Measurements from ENCODE around the gene SGO2. TPM values are rescaled to one million over a fixed set of nuclear protein-coding genes. Genes with fewer than 3 reads are reported as not detected.
A peak's percentile ranks its signal among the peaks of the same experiment; 100 is the strongest.

Gene SGO2, protein sequence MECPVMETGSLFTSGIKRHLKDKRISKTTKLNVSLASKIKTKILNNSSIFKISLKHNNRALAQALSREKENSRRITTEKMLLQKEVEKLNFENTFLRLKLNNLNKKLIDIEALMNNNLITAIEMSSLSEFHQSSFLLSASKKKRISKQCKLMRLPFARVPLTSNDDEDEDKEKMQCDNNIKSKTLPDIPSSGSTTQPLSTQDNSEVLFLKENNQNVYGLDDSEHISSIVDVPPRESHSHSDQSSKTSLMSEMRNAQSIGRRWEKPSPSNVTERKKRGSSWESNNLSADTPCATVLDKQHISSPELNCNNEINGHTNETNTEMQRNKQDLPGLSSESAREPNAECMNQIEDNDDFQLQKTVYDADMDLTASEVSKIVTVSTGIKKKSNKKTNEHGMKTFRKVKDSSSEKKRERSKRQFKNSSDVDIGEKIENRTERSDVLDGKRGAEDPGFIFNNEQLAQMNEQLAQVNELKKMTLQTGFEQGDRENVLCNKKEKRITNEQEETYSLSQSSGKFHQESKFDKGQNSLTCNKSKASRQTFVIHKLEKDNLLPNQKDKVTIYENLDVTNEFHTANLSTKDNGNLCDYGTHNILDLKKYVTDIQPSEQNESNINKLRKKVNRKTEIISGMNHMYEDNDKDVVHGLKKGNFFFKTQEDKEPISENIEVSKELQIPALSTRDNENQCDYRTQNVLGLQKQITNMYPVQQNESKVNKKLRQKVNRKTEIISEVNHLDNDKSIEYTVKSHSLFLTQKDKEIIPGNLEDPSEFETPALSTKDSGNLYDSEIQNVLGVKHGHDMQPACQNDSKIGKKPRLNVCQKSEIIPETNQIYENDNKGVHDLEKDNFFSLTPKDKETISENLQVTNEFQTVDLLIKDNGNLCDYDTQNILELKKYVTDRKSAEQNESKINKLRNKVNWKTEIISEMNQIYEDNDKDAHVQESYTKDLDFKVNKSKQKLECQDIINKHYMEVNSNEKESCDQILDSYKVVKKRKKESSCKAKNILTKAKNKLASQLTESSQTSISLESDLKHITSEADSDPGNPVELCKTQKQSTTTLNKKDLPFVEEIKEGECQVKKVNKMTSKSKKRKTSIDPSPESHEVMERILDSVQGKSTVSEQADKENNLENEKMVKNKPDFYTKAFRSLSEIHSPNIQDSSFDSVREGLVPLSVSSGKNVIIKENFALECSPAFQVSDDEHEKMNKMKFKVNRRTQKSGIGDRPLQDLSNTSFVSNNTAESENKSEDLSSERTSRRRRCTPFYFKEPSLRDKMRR
- total RNA-seq = 4.8 TPM

DNA sequence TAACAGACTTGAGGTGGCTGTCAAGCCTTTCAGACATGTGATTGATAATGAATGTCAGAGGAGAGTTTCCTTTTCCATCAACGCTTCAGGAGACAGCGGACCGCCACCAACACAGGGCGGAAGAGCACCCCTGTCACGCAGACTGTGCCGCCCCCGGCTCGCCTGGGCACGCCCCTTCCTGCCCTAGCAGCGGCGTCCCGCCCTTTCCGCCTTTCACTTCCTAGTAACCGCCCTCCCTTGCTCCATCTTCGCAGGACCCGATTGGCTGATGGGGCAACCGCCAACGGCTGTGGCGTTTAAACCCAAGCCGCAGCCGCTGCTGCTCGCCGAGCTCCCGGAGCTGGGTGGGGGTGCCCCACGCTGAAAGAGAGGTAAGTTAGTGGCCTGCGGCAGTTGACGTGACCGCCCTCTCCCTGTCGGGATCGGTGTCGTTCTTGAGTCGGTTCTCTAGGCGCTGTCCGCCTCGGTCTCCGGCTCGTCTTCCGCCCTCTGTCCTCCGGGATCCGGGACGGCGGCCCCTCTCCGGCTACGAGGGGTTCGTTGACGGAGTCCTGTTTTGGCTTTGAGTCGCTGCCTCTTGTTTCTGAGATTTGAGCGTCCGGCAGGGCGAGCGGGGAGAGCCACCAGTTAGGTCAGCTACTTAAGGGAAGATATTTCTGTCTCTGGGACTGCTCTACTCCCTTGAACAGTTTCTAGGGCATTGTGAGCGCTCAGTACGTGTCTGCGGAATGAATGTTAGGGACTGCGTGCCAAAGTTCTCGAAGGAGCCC lies at the start of gene SGO2:
TSS of gene SGO2 (plus strand) at position 326 of the 770 bp plus-strand sequence. CDS start 6,769 bp downstream, outside the sequence.
- DNase-seq = peak; percentile 95

DNA sequence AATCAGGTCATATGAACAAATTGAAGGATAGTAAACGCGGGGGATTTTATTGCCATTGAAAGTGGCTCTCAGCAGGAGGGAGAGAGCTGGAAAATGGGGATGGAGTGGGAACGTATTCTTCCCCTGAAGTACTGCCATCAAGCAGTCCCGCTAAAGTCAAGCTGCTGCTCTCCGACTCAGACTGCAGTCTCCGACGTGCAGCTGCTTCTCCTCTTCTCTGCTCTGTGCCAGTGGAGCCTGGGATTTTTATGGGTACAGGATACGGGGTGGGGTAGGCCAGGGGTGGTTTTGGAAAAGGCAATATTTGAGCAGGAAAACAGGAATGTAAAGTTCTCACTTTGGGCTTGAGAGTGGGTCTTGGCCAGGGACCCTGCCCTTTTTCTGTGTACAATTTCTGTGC lies 49.2 kb upstream of the SGO2 start:
- no peak for DNase-seq

DNA sequence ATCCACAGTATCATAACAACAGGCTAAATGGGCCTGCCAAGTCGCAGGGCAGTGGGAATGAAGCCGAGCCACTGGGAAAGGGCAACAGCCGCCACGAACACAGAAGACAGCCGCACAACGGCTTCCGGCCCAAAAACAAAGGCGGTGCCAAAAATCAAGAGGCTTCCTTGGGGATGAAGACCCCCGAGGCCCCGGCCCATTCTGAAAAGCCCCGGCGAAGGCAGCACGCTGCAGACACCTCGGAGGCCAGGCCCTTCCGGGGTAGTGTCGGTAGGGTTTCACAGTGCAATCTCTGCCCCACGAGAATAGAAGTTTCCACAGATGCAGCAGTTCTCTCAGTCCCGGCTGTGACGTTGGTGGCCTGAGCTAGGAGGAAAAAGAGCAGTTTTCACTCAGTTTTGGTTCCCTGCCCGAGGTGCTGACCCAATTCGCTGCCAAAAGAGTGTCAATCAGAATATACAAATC lies 48.3 kb upstream of the SGO2 start:
- DNase-seq = peak; percentile 43

DNA sequence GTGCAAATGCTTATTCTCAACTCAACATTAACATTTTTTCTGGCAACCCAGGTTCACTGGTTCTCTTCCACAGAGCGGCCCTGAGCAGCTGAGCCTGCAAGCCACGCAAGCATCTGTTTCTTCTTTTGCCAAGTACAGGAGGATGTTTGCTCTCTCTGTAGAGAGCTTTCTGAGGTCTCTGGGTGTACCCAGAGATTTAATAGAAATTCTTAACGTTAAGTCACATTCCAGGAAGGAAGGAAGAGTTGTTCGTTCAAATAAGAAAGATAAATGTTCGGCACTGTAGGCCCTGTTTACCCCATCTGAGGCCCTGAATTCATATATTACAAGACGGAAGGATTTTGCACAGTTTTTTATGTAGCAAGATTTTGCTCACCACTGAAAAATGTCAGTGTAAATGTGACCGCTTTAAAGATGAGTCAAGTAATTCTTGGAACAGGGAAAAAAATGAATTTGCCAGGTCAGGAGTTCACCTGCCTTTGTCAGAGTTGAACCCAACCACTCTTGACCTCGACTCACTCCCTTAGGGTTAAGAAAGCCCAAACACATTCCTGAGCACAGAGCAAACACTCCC lies 46.2 kb upstream of the SGO2 start:
- no peak for DNase-seq

DNA sequence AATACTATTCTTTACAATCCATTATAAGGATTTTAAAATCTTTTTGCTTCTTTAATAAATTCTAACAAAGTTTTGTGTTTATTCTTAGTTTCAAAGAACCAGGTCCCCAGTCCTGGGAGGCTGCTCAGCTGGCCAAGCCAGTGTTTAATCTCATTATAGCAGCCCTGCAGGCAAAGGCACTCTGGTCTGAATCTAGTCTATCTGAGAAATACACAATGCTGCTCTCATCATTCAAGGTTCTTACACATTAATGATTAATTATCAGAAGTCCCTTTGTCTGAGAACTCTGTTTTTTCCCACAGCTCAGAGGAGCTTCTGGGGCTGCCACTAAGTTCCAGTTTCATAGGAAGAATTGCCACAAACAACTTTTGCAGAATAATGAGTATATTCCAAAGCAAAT lies 43.8 kb upstream of the SGO2 start:
- DNase-seq = no peak

DNA sequence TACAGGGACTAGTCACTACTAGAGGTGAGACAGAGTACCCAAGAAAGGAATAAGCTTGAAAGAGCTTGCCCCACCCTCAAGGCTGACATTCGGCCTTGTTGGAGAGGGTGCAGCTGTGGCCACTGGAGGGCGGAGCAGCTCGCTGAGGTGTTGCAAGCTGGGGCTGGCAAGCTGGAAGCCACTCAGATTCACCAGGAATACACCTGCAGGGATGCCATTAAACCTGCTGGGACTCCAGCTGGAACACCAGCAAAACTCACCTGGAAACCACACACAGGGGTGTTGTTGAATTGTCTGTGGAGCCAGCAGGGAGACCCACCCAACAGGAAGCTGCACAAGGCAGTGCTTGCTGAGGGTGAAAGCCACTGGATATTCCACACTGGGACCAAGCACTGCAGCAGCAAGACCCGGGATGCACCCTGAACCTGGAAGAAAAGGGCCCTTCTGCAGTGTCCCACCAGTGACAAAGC lies 42.2 kb upstream of the SGO2 start:
- DNase-seq = no peak

DNA sequence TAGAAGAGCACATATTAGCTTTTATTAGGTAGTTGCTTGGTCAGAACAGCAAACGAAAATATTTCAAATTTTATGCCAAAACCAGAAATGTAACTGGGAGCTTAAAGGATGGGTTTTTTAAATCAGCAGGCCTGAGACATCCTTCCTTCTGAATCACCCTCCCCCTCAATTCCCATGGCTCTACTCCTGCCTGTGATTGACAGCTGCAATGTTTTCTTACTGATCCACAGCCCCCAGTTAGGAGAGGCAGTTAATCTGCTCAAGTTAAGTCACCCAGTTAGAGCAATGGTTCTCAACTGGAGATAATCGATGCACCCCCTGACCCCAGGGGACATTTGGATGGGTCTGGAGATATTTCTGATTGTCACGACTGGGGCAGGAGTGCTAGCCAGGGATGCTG lies 41.1 kb upstream of the SGO2 start:
- no peak for DNase-seq

DNA sequence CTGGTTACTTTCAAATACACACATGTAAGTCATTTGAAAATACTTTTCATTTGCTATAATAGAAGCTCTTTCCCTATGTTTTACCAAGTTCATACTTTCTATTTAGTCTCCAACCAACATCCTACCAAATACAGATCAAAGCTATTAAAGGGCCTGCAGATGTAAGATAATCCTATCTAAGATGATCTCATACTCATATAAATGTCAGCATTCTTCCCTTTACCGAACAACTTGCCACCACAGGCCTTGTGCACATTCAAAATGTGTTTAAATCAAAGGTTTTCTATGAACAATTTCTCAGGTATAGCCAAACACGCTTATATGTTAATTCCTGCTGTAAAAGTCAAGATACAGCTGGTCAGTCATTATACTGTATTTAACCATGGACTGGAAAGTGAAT lies 39.5 kb upstream of the SGO2 start:
- no peak for DNase-seq

DNA sequence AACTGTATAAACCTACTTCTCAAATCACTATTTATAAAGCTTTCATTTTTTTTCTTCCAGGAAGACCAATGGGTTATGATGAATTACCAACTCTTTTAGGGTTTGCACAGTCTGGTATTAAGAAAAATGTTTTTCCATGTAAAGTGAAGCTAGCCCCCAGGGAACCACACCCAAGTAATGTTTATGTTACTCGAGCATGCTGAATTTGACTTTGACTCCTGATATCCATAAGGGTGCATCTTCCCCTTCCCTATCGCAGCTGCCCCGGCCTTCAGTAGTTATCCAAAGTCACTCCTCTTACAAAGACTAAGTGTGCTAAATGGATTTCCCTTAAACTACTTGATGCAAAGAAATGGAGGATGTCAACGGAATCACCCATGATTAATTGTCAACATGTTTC lies 37.8 kb upstream of the SGO2 start:
- no peak for DNase-seq

DNA sequence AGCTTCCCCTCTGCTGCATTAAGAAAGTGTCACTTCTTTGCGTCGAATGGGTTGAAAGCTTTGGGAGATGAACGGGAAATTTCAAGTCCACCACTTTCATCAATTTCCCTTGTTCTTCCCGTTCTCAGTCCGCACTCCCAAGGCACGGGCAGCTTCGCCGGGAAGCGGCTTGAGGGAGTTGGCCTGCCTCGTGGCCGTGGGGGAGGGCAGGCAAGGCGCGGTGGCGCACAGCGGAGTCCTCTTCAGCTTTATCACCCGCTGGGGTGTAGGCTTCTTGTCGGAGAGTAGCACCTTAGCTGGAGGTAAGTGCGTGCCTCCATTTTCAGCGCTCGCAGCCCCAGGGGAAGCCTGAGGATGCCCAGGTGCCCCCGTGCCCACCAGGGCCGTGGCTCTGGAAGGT lies 36.0 kb upstream of the SGO2 start:
- DNase-seq = no peak

DNA sequence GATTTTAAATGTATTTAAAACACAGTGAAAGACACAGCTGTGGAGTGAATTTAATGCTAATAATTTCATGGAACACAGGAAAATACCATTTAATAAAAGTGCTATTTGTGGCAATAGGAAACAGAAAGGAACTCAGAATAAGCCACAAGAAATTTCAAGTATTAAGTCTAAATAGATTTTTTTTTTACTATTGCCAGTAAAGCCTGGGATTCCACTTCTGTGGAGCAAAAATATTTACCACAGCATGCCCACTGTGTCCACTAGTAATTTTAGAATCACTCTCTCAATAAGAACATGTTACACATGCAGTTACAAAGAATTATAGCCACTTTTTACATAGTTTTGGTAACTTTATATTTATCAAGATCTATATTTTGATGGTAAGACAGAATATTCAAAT lies 33.4 kb upstream of the SGO2 start:
- DNase-seq = no peak

DNA sequence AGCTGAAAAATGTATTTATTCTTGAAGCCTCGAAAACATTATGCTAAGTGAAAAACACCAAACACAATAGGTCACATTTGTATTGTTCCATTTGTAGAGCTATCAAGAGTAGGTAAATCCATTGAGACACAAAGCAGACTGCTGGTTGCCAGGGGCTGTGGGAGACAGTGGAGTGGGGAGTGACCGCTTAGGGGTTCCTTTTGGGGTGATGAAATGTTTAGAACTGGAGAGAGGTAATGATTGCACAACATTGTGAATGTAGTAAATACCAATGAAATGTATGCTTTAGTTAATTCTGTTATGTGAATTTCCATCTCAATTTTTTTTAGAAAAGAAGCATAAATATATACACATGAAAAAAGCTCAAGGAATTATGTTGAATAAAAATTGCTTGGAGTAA lies 32.0 kb upstream of the SGO2 start:
- no peak for DNase-seq

DNA sequence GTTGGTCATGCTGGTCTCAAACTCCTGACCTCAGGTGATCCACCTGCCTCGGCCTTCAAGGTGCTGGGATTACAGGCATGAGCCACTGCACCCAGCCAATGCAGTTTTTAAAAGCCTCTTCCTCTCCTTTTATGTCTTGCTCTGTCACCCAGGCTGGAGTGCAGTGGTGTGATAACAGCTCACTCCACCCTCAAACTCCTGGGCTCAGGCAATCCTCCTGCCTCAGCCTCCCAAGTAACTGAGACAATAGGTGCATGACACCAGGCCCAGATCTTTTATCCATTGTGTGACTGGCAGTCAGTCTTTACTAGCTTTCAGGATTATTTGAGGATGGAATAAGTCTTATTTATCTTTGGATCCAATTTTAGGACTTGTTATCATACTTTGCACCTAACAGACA lies 29.3 kb upstream of the SGO2 start:
- DNase-seq = no peak

DNA sequence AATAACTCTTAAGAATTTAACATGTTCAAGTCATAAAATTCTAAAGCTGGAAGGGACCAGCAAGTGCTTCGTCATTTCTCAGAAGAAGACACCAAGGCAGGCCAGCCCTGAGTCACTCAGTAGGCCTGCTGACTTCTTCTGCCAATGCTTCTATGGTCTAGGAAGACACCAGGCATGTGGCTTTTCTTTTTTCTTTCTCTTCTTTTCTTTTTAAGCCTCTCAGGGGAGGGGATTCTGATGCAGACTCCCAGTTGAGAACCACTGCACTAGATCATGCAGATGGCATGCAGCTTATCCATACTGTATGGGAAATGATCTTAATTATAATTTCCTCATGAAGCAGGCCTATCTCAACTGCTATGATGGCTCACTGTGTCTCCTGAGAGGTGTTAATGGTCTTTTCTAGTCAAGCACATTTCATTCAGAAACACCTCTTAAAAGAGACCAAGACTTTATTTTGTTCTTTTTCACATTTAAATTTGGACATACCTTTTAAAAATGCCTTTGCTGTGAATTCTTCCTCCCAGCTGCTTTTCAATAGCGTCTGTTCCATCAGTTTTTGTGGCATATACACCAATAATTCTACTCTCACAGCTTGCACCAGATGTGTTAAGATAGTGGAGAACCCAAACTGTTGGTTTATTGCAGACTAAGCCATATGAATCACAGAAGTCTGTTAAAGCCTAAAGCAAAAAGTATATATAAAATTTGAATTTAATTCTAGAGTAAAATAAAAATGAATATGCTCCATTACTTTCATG lies 27.4 kb upstream of the SGO2 start:
- DNase-seq = no peak

DNA sequence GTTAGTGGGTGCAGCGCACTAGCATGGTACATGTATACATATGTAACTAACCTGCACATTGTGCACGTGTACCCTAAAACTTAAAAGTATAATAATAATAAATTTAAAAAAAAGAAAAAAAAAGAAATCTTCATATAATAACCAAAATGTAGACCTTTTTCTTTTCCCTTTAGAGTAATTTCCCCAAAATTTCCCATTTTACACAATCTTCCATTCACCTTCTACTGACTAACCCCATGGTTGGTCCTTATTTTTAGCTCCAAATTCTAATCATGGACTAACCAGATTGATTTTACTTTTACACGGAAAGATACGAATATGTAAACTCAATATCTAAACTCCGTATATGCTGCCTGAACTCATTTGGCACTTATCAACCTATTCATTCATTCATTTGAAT lies 23.8 kb upstream of the SGO2 start:
- DNase-seq = no peak

DNA sequence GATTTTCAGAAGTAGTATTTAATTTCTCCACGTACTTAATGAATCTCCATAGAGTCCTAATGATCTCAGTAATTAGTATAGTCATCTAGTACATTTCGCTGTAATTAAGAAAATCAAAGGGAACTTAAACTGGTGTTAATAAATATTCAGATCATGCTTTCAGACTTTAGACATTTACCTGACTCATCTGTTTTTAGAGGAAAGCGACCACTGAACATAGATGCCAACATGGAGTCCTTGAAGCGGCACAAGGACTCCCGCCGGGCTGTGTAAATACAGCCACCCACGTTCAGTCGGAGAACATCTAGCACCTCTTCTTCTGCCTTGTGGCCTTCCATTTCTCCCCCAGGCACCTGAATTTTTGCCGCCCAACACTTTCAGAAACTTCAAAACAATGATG lies 19.3 kb upstream of the SGO2 start:
- DNase-seq = no peak

DNA sequence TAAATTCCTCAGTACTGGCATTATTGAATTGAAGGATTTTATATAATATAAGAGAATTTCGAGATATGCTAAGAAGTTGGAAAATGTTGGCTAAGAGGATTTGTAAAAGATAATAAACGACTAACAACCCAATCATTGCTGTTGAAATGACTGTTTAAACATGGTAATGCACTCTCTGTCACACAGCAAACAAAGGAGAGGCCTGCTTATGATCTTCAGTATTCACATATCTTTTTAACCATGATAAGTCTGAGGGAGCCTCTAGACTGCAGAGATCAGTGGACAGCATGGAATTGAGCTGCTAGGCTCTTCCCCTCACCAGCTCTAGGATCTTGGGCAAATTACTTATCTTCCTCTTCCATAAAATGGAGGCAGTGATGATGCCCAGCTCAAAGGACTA lies 18.8 kb upstream of the SGO2 start:
- no peak for DNase-seq

DNA sequence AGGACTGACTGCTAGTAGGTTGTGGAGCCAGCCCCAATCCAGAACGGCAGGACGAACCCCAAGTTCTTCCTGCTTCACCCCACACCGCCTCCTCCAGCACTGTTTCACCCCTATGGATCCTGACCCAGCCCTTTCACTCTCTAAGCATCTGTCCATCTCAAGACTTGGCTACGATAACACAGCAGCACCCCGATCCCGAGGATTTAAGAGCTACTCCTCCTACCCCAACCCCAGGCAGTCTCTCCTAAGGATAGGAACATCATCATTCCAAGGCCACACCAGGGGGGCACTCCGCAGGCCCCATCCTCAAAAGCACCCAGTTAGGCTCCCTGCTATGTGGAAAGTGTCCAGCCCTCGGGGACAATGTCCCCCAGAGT lies 16.8 kb upstream of the SGO2 start:
- no peak for DNase-seq

DNA sequence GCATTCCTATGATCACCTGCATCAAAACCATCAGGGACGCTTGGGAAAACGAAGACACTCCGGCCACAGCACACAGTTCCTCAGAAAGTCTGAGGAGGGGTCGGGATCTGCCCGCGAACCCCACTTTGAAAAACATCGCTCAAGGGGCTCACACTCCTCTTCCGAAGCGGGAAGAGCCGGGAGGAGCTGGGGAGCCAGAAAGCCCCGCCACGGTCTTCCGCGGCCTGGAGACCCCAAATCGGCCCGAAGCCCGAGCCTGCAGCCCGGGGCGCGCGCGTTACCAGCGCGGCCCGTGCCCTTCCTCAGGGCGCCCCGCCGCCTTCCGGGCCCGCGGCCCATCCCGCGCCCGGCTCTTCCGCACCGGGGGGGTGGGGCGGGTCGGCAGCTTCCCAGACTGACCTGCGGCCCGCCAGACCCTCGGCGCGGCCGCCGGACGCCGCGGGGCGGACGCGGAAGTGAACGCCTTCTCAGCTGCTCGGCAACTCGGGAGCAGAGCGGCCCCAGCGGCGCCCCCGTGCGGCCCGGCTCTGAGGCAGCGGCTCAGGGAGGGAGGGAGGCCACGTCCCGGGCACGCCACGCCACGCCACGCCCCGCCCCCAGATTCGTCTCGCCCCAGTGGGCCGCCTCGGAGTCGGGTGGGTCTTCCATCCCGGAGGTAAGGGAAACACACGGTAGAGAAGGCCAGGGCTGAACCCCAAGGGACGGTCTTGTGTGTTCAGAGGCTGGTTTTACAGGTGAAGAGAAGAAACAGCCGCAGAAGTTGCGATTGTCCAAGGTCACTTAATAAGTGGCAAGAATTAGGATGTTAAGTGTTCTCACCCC lies 16.2 kb upstream of the SGO2 start, which contains the start of gene KCTD18:
TSS of gene KCTD18 (minus strand) at position 457 of the 822 bp plus-strand sequence. CDS start 3,052 bp downstream, outside the sequence.
- peak; percentile 87 for DNase-seq

DNA sequence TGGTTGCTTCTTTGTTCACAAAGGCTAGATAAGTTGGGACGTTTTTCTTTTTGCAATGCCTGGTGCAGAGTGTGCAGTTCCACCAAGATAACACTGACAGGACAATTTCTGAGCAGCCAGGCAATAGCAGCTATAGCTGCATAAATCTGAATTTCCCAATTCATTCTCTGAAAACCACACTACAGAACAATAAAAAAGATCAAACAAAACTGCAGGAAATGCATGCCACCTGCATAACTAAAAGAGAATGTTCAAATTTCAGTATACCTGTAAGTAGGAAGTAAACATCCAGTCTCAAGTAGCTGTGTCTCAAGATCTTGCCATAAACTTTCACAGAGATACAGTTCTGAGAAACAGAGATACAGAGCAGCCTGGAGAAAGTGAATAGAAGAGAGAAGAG lies 10.9 kb upstream of the SGO2 start:
- DNase-seq = no peak
